ENCODE measurements around the gene AMOTL2. TPM values are rescaled to one million over a fixed set of nuclear protein-coding genes. Genes with fewer than 3 reads are reported as not detected.

The AMOTL2 gene
- not detected for total RNA-seq

DNA sequence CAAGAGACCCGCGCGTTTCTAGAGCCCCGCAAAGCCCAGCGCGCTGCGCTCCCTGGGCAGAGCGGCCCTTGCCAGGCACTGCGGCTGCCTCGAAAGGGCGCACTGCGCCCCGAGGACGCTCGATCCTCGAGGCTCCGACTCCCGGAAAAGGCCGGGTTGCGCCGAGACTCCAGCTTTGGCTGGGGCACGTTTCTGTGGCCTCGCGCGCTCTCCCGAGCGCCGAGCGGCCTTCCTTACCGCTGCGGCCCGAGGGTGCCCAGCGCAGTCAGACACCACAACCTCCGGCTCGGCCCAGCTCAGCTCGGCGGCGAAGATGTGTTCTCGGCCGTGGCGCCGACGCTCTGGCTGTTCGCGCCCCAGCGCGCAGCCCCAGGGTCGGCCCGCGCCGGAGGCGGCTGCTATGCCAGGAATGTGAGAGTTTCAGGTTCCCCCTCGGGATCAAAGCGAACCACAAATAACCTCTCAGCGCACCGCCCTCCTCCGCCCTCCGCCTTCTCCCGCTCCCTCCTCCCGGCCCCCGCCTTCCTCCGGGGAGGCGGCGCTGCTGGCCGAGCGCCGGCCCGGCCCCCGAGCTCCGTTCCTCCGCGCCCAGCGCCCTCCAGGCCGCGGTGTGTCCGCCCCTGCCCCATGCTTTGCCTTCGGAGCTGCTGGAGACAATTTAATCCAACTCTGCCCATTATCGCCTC lies at the start of gene AMOTL2:
Gene AMOTL2 (minus strand): TSS at position 343 of the 686 bp plus-strand sequence. CDS start 3,014 bp downstream, outside the sequence.
- no peak for DNase-seq

DNA sequence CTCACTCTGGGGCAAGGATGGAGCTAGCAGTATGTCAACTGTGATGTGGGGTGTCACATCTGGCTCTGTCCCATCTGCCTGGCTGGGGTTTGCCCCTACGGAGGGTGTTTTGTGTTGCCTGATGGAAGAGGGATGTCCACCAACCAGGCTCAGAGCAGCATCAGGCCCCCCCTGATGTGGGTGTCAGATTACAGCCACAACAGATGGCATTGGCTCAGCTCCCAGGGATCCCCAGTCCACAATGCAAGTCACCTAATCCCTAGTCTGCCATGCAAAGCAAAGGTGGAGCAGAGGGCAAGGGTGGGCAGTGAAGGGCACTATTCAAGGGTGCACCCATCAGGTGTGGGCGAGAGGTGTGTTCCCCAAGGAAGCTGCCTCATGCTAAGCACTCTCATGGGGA lies 48.9 kb upstream of the AMOTL2 start:
- DNase-seq, result no peak

DNA sequence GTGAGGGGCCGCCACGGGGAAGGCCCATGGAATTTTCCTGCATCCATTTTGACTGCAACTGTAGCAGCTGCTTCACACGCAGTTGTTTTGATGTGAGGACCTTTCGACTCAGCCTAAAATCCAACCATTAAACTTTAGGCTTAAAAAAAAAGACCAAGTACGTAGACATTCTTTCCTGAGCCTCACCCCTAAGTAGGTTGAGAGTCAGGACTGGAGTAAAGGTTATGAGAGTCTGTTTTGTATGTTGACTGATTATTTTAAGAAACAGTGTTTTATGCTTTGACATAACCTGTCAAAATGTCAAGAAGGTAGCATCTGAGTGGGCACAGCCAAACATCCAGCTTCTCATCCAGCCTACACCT lies 45.7 kb upstream of the AMOTL2 start:
- DNase-seq, result no peak

DNA sequence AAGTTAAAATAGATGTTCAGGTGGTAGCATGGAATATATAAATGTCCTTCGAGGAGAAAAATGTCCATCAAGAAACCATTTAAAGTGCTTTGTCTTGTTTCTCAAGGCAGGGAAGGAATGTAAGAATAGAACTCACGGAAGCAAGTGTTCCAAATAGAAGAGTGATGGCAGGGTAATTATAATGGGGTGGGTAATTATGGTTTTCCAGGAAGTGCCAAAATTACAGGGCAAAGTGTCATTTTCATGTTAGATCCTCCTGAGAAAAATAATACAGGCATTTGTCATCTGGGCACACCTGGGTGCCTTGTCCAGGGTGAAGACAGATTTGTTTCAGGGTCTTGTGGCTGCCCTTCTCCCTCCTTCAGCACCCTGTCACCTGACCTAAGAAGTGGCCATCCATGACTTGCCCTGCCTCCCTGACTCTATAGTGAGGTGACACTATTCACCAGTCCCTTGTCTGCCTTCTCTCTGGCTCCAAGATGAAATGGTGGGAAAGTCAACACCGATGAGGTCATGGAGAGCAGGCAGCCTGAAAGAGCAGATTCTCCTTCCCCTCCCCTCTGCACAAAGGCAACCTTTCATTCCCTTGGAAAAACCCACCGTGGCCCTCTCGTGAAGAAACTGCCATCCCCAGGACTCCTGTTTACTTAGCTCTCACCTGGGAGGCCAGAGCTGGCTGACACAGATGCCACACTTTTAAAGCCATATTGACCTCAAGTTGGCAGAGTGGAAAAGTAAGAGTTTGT lies 45.1 kb upstream of the AMOTL2 start:
- DNase-seq, result no peak

DNA sequence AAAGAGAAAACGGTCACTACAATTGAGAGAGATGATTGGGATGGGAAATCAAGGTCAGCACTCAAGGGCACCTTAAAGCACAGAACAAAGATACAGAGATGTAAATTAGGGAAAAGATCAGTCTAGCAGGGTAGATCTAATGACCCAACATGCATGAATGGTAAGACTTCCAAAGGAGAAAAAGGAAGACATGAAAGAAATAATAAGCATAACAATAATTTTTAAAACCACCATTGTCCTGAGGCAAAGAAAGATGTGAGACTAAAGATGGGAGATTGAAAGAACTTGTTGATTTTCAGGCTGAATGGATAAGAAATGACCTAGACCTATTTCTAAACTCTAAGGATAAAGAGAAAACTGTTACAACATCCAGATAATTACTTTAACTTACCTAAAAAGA lies 34.8 kb upstream of the AMOTL2 start:
- DNase-seq, result no peak

DNA sequence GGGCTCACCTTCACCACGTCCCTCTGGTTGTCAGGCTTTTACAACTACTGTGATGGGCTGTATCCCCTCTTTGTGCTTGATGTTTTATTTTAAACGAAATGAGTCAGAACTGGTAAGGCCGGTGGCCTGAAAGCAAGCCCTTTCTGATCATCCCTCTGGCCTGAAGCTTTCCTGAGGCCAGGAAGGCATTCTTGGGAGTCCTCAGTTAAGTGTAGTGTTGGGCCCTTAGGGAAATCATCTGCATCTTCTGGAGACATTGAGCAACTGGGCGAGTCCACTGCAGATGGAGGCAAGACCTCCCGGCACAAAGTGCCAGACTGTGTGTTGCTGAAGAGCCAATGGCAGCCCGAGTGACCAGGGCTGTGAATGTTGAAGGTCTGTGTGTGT lies 33.0 kb upstream of the AMOTL2 start:
- DNase-seq, result no peak

DNA sequence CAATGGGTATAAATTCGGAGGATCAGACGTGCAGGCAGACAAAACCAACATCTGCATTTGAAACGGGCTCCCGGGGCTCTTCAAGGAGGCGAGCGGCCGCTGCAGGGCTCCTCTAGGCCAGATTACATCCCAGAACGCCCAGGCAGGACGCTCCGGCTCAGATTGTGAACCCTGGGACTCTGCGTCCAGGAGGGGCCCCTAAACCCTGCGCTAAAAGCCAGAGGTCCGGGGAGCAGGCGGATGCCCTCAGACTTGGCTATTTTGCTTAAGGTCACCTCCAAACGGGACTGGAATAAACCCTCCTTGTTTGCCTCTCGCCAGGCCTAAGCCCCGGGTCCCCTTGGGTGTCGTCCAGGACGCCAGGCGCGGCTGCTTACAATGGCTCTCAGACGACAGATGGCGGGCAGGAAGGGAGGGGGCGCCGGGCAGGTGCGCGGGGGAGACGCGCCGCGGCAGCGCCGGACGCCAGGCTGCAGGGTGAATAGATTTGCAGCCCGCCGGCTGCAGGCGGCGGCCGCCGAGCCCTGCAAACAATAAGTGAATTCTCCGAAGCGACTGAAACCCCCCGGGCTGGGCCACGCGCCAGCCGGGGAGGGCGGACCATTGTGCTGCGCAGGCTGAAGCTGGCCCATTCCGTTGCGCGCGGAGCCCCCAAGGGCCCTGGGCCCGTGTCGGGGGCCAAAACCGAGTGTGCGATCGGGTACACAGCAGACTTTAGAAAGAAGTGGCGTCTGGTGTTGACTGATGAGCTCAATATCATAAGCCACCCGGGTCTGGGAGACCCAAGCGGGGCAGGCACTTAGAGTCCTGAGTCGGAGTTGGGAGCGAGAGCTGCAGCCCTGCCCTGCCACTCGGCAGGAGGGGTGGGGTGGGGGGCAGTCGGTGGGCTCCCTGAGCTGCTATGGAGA lies 32.3 kb upstream of the AMOTL2 start:
- no peak for DNase-seq

DNA sequence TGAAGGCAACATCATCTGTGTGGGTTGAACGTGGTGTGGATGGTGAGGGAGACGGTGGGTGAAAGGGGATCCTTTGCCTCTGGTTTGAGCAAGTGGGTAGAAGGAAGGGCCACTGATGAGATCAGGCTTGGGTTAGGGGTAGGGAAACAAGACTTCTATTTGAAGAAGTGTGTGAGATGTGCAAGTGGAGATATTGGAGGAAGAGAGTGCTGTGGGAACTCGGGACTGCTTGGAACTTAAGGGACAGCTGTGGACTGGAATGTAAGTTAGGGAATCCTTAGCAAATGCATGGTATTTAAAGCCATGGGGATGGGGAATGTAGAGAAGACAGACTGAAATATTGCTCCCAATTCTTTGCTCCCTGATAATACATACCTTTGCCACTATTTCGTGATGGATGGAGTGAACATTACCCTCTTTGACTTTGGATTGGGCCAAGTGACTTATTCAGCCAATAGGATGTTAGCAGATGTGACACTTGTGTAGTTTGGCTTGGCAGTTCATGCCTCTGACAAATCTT lies 30.2 kb upstream of the AMOTL2 start:
- DNase-seq, result no peak

DNA sequence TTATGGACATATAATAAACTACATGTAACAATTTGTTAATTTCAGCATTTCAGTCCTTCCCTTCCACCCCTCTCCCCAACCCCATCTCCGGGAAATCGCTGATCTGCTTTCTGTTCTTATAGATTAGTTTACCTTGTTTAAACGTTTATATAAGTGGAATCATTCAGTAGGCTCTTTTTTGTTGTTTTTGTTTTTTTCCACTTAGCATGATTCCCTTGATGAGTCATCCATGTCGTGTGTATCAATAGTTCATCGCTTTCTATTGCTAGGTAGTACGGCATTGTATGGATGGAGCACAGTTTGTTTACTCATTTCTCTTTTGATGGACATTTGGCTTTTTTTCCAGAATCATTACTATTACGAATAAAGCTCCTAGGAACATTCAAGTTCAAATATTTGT lies 23.5 kb upstream of the AMOTL2 start:
- no peak for DNase-seq

DNA sequence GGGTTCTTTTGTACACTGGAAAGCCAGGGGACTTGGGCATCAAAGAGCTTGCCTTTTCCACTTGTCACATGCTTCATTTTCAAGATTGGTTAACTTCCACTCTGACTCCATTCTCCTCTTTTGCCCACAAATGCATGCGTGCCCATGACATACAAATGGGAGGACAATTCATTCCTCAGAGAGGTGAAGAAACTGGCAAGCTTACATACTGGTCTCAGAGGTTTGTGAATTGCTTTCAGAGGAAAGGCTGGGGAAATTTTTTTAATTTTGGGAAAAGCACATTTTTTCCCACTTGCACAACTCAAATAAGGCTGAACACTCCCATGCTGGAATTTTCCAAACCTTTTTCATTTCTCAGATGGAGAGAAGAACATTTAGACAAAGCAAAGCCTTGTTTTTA lies 20.9 kb upstream of the AMOTL2 start:
- DNase-seq, result no peak

DNA sequence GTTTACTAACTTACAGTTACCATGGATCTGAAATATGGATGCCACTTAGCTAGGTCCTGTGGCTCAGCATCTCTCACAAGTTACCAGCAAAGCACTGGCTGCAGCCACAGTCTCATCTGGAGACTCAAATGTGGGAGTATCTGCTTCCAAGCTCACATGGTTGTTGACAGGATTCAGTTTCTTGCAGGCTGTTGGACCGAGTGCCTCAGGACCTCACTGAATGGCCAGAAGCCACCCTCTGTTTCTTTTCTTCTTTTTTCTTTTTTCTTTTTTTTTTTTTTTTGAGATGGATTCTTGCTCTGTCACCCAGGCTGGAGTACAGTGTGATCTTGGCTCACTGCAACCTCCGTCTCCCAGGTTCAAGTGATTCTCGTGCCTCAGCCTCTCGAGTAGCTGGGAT lies 20.1 kb upstream of the AMOTL2 start:
- no peak for DNase-seq

DNA sequence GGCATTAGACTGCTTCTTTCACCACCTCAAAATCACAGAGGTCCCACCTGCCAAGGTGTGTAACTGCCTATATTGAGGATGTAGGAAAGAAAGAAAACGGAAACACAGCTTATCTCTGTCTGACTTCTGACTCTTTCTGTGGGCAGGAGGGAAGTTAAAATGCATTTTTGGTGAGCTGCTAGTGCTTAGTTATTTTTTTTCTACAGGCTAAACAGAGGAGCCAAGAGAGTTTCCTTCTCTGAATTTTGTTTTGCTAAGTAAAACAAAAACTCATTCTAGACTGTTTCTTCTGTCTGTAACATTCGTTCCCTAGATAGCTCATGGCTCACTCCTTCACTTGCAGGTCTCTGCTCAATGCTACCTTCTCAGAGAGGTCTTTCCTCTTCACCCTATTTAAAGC lies 18.8 kb upstream of the AMOTL2 start:
- no peak for DNase-seq

DNA sequence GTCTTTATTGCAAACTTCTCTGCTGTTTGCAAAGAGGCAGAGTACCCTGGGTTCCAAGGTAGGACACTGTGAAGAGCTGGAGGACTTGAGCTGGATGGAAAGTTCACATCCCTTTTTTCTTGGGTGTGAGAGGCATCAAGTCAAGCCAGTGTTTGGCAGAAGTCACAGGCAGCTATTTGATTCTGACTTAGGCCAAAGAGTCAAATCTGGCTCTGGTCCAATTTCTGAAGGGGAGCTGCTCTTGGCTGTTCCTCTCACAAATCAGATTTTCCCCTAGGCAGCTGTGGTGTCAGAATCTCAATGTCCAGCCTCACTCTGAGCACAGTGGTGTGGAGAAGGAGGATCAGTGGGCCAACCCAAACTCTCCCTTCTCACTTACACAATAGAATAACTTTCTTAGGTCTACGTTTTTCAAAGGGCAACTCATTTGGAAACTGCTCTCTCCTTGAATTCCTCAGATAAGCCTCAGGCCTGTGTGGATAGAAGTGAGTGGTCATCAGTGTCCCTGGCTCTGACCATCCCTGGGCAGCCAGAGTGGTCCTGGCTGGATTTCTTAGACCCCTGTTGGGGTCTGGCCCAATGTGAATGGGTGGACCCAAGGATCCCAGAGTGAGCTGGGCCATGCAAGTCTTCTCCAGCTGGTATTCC lies 18.2 kb upstream of the AMOTL2 start:
- no peak for DNase-seq

DNA sequence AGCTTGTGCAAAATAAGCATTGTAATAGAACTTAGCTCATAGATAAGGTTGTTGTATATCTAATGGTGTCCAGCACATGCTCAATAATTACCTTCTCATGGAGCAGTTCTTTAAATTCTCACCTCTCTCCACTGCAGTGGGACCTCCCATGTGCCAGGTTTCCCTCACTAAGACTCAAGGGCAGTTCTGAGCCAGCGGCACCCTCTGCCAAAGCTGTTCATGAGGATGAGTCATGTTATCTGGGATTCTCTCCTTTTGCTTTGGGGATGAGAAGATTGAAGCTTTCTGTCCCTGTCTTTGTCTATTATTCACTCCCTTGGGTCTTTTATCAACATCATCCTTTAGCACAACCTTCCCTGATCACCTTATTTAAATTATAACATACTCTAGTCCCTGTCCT lies 15.6 kb upstream of the AMOTL2 start:
- no peak for DNase-seq

DNA sequence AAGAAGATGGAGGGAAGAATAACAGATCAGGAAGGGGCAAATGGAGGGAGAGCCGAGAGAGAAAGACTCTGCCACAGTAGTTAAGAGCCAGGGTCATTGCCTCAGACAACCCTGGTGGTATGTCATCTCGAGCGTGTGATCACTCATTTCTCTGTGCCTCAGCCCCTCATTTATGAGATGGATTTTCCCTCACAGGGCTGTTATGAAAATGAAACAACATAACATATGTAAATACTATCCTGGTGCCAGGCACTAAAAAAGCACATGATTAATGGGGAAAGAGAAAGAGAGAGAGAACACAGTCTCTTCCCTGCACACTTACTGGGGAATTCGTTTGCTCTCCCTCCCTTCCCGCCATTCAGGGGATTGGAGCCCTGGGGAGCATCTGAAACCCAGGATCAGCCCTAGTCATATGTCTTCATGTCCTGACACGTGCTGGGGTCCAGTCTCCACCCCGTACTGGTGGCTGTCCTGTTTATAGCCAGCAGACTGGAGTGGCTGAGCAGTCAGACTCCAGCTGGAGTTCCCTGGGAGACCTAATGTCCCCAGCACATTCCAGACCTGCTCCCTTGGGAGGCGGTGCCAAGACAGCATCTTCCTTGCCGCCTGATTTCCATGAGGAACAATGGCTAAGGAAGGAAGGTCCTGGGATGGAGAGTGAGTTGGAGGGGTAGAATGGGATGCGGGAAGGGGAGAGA lies 14.7 kb upstream of the AMOTL2 start:
- no peak for DNase-seq

DNA sequence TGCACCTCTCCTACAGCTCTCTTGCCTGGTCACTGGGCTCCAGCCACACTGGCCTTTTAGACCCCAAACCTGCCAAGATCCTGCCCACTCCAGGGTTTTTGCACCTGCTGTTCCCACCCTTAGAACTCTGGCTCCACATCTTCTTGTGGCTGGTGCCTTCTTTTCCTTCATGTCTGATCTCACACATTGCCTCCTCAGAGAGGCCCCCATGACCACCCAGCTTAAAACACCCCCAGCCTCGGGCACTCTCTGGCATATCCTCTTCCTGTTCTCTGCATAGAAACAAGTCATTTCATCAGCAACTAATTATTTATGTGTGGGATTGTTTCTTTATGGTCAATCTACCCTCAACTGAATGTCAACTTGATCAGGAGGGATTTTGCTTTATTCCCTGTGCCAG lies 14.0 kb upstream of the AMOTL2 start:
- DNase-seq, result no peak

DNA sequence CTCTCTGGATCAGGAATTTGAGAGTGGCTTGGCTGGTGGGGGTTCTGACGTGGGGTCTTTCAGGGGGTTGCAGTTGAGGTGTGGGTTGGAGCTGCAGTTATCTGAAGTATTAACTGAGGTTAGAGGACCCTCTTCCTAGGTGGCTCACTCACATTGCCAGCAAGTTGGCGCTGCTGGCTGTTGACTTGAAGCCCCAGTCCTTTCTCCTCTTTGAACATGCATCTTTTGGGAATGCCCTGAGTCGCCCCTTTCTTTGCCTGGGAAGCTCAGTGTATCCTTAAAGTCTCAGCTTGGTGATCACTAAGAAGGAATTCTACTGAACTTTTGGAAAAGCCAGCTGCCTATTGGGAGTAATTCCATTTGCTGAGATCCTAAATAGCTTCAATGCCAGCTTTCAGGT lies 13.0 kb upstream of the AMOTL2 start:
- DNase-seq, result no peak

DNA sequence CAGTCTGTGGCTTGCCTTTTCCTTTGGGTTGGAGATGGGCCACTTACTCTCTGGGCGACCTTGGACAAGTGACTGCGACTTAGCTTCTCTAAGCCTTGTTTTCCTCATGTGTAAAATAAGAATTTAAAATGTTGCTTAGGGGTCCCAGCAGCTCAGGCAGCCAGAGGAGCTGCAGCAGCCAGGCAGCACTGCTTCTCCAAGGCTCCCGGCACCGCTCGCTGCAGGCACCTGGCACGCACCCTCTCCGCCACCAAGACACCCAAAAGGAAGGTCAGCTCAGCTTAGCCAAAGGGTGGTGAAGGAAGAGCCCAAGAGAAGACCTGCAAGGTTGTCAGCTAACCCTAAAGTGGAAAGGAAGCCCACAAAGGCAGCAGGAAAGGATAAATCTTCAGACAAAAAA lies 10.7 kb upstream of the AMOTL2 start:
- no peak for DNase-seq

DNA sequence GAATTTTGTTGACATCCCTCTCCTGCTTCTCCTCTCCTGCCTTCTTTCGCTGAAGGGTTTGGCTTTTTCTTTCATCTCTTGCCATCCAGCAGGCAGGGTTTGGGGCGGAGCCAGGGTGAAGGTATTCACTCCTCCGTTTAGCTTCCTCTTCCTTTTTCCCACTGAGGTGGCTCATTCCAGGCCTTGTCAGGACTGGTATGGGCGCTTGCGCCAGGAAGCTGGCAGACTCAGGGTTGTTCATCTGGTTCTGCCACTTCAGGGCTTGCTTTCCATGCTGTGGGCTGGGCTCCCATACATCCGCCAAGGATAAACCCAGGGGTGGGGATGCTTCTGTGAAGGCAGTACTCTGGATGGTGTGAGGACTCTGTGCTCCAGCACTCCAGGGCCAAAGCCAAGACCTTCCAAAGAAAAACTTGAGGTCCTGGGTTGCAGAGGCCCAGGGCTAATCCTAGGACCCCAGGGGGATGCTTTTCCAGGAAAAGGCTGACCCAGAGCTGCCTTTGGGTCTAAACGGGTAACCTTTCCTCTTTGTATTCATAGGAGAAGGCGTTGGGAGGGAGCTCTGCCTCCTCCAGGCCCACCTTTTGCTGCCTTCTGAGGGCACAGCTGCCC lies 7.7 kb upstream of the AMOTL2 start:
- no peak for DNase-seq

DNA sequence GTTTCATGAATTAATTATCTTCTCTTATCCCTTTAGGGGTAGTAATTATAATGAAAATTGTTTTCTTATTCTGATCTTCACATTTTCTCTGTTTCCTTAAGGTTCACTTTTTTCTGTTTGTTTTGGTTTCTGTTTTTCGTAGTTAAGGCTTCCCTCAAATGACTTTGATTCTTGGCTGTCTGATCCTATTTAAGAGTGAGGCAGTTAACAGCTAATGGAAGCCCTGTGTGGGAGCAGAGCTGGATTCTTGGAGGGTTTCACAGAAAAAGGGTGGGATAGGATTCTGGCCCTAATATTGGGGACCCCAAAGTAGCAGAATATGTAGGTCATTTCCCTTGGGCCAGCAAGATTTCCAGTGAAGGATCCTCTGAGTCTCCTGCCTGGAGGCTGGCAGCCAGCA lies 6.8 kb upstream of the AMOTL2 start:
- DNase-seq, result no peak

DNA sequence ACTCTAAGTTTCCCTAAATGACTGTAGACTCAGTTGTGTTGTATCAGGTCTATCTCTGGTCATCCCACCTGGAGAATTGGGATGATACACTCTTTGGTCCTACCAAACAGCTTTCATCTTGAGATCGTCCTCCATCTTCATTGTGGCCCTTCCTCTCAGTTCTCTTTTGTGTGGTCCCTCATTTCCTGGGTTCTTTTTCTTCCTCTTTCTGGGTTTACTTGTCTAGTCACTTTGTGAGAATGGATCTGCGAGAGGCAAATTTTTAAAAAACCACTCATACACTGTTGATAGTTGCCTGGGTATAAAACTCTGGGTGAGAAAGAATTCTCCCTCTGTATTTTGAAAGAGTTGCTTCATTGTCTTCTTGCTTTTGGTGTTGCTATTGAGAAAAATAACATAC lies 6.0 kb upstream of the AMOTL2 start:
- no peak for DNase-seq

DNA sequence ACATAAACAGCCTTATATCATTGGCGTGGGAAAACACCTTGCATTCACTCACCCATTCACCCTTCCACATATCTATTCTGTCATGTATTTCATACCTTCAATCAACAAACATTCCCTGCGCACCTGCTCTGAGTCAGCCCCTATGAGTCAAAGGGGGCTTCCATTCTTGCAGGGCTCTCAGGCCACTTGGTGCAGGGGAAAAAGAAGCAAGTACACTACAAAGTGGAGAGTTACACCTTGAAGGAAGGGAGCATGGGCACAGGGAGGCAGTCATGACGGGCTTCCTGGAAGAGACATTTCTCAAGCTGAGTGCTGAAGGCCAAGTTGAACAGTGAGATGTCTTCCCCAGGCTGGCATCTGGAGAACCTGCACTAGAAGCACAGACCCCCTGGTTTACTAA lies 4.6 kb upstream of the AMOTL2 start:
- DNase-seq, result no peak

All from effector CD4-positive, alpha-beta T cell (primary cell).